GM19438 (cell line): ENCODE measurements around the gene FSTL4.

Experiments used
- ATAC-seq: cut with Tn5 transposase; IDR thresholded peaks from one replicate; pipeline ENCODE4 v1.9.1; 2021; ENCODE audit warnings: low read depth; ENCODE audit not compliant: unreplicated experiment

Gene FSTL4

DNA sequence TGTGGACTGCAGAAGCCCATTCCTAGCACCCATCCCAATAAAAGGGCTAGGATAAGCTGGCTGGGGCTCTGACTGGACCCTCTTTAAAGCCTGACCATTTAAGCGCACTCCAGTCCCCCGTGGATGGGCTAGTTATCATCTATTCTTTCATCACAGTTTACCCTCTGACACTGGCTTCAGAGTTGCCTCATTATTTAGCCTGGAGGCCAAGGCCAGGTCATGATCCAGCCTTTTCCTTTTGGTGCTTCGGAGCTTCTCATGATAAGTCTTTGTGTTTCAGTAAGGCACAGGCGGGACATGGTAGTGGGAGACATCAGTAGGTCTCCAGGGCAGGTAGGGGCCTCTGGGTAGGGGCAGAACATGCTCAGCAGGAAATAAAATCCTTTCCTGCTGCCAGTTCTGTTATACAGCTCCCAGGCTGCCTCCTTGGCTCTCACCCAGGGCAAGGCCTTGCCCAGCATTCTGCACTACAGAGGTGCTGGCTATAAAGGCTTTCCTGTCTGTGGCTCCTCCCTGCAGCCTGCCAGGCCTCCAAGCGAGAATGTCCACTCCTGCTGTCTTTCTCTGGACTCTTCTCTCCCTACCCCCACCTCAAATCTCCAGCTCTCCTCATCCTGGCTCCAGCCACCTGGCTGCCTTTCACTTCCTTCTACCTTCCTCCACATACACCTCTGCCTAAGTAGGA lies 128.8 kb downstream of the FSTL4 start:
- no peak for ATAC-seq

GRCh38 chr5:133482028-133482427 lies 130.3 kb downstream of the FSTL4 start:
- ATAC-seq = no peak

DNA sequence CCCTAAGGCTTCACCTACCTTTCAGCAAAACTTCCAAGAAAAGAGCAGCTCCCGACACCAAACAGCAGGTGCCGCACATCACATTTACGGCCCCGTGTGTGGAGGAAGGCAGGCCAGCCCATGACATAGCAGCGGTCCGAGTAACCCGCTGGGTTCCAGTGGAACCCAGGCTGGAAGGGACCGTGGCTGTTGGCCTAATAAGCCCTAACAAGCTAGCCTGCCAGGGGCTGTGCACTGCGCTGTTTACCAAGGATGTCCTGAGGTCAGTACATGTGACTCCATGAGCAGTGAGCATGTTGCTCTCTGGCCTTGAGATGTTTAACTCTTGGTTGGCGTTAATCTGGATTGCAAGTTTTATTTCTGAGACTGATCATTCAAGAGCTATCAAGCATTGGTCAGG lies 131.5 kb downstream of the FSTL4 start:
- ATAC-seq = no peak

DNA sequence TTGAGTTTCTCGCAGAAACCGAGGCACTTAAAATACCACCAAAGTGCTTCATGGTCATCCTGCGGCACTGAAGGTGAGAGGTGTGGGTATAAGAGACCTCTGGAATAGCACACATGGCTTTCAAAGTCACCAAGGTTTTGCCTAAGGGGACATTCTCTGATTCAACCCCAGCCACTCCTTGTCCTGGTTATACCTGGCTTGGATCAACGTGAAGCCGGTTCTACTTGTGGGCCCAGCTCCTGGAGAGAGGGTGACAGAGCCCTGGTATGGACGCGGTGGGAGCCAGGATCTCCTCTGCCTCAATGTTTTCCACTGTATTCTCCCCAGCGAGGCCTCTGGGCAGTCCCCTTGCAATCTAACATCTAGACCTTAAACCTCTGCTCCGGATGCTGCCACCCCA lies 132.0 kb downstream of the FSTL4 start:
- ATAC-seq = no peak

GRCh38 chr5:133478199-133478985 lies 133.9 kb downstream of the FSTL4 start:
- ATAC-seq = no peak

DNA sequence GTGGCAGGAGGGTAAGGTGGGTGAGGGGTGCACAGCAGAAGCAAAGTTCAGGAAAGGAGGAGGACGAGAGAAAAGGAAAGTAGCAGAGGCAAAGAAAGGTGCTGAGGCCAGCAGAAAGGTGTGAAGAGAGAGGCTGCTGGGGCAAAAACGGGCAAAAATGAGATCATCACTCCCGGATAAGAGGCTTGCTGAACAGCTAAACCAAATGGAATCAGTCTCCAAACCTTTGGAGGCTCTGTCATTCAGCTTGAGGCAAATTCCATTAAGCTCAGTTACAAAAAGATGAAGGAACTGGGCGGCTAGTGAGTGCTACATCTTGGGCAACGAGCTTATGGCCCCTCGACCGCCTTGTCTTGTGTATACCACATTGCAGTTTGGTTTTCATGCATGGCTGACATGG lies 136.4 kb downstream of the FSTL4 start:
- ATAC-seq = no peak

- ATAC-seq = no peak
These were observed 137.3 kb downstream of the FSTL4 start for GRCh38 chr5:133474851-133475590.

DNA sequence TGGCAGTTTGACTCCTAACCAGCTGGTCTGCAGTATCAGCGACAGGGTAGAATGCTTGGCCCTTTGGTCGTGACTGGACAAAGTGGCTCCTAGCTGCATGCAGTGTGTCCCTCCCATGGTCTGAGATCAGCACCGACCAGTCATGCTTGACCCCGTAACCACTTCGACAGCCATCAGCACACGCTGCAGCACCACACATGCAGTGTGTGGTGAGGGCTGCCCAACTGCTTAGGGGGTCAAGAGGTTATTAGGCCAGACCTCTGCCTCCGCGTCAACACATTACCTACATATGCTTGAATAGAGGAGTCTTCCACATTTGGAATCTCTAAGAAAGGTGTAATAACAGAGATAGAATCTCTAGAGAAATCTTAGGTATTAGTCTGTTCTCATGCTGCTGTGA lies 139.1 kb downstream of the FSTL4 start:
- no peak for ATAC-seq

DNA sequence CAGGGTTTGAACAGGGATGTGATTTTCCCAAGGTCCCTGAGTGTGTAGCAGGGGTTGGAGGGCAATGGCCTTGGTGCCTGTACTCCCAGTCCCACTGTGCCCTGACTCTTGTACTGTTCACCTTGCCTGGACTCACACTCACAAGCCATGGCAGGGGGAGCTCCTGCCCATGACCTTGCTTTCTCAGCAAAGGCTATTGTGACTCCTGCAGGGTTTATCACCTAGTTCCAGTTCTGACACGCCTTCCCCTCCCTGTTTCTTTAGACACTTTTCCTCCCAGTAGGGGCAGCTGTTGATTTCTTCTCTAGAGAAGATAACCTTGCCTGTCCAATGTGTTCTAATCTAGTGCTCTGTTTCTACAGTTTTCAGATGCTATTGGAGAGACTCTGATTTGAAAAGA lies 139.5 kb downstream of the FSTL4 start:
- ATAC-seq = no peak

DNA sequence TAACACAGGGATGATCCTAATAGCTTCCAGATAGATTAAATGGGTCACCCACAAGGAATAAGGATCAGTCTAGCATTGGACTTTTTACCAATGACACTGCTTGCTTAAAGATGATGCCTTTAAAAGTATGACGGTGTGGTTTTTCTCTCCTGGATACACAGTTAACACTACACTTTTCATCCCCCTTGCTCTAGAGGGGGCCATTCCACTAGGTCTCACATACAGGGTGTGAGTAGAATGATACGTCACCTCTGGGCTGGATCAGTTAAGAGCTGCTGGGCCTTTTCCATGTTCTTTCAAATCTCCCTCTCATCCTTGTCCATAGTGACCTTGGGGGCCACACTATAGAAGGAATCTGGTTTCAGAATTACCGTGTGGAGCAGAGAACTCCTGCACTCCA lies 140.6 kb downstream of the FSTL4 start:
- no peak for ATAC-seq

- ATAC-seq = no peak
These were observed 141.5 kb downstream of the FSTL4 start for GRCh38 chr5:133470841-133471240.

GRCh38 chr5:133469846-133470245 lies 142.5 kb downstream of the FSTL4 start:
- ATAC-seq = no peak

- ATAC-seq = no peak
These were observed 143.1 kb downstream of the FSTL4 start for GRCh38 chr5:133469252-133469651.

GRCh38 chr5:133468596-133468995 lies 143.7 kb downstream of the FSTL4 start:
- no peak for ATAC-seq

- no peak for ATAC-seq
These were observed 144.4 kb downstream of the FSTL4 start for GRCh38 chr5:133467826-133468463.

- no peak for ATAC-seq
These were observed 145.0 kb downstream of the FSTL4 start for GRCh38 chr5:133467335-133467779.

DNA sequence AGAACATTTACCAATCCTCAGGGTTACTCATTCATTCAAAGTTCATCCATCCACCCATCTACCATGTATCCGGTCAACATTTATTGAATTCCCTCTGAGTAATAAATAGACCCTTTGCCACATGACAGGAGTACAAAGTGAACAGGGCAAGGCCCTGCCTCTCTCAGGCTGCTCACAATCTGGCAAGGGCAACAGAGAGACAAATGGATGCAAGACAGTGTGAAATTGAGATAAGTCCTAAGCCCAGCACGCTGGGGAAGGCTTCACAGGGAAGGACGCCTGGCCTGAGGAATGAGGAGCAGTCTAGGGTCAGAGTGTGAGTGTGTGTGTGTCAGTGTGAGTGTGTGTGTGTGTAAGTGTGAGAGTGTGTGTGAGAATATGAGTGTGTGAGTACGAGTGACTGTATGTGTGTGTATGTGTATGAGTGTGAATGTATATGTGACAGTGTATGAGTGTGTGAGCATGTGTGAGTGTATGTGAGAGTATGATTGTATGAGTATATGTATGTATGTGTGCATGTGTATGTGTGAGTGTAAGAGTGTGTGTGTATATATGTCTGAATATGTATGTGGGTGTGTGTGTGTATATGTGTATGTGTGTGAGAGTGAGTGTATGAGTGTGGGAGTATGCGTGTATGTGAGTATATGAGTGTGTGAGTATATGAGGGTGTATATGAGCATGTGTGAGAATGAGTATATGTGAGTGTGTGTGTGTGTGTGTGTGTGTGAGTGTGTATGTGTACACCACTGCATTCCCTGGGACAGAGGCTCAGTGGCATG lies 145.6 kb downstream of the FSTL4 start:
- no peak for ATAC-seq

GRCh38 chr5:133464013-133464412 lies 148.3 kb downstream of the FSTL4 start:
- no peak for ATAC-seq

DNA sequence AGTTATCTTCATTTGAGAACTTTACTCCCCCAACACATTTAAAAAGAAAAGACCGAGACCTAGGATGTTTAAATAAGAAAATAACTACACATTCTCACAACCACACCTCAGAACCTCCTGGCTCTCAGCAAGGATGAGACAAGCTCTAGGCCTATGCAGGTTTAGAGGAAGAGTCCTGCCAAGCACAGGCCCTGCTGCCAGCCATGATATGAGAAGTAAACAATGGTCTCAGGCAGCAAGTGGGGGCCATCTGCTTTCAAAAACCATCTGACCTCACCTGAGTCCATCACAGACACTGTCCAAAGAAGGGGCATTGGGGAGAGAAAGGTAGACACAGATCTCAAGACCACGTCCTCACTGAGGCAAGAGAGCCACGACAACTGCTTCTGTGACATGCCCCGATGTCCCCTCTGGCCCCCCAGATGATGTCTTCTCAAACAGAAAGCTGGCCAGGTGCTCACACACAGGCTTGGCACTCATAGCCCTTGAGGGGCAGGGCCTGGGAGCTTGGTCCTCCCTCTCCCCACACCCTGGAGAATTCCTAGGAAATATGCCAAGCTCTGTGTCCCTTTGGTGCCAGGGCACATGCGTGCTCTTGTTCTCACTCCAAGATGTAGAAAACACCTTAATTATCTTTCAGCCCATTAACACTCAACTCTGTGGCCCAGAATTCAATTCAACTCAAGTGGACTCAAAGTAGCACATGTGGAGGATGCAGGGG lies 150.4 kb downstream of the FSTL4 start:
- no peak for ATAC-seq
